HG03342 (cell line): ENCODE data around the gene OBP2B.
A peak's percentile ranks its signal among the peaks of the same experiment; 100 is the strongest.
"Not testable (repeated sequence)": the region's sequence is repeated elsewhere in the genome, so short reads cannot be mapped to it uniquely, and the experiment has no call there.

Experiments used
- ATAC-seq: cut with Tn5 transposase; IDR thresholded peaks from one replicate; pipeline ENCODE4 v1.9.1; 2021; ENCODE audit warnings: mild to moderate bottlenecking, moderate library complexity; ENCODE audit not compliant: unreplicated experiment

Gene OBP2B

DNA sequence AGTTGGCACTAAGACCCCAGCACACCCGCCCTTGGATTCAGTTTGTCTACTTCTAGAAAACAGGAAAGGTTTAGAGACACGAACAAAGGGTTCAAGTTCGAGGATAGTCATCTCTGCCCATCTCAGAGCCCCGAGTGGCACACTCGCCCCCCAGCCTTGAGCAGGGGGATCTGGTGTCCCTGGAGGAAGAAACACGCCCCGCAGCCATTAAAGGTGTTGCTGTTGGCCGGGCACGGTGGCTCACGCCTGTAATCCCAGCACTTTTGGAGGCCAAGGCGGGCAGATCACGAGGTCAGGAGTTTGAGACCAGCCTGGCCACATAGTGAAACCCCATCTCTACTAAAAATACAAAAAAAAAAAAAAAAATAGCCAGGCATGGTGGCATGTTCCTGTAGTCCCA is 39.4 kb downstream of the OBP2B start:
- not testable (repeated sequence) for ATAC-seq

DNA sequence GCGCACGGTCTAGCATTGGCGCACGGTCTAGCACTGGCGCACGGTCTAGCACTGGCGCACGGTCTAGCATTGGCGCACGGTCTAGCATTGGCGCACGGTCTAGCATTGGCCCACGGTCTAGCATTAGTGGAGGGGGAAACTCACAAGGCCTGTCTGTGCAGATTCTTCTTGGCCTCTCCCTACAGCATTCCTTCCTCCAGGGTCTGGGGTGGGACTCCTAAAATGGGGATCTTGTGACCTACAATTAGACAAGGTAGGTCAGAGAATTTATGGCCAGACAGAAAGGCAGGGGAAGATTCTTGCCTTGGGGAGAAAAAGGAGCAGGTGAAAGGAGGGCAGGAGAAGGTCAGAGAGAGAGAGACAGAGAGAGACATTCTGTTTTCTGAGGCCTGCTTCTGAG is 39.9 kb downstream of the OBP2B start:
- ATAC-seq = no peak

DNA sequence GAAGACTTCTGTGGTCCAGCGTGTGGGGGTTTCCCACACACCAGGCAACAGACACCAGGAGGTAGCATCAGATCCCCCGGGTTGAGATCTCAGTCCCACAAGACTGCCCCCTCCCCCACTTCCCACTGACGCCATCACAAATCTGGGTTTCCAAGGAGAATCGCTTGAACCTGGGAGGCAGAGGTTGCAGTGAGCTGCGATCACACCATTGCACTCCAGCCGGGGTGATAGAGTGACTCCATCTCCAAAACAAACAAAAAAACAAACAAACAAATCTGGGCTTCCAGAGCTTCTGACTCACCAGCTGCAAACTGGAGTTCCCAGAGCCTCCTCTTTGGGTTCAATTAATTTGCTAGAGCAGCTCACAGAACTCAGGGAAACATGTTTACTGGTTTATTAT is 40.6 kb downstream of the OBP2B start:
- no peak for ATAC-seq

DNA sequence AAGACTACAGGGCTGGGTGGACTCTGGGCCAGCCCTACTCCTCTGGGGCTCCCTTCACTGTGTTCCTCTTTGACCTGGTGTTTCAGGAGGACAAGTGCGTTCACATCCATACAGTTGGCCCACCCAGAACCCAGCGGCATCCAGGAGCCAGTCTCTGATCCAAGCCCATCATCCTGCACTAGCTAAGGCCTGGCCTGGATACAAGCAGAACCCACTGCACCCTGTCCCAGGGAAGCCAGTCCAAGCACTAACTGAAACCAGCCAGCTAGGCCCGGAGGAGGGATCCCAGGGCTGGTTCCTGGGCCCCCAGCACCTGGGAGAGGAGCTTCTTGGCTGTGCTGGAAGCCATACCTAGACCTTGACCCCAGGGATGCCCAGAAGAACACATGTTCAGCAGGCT is 41.3 kb downstream of the OBP2B start:
- no peak for ATAC-seq

DNA sequence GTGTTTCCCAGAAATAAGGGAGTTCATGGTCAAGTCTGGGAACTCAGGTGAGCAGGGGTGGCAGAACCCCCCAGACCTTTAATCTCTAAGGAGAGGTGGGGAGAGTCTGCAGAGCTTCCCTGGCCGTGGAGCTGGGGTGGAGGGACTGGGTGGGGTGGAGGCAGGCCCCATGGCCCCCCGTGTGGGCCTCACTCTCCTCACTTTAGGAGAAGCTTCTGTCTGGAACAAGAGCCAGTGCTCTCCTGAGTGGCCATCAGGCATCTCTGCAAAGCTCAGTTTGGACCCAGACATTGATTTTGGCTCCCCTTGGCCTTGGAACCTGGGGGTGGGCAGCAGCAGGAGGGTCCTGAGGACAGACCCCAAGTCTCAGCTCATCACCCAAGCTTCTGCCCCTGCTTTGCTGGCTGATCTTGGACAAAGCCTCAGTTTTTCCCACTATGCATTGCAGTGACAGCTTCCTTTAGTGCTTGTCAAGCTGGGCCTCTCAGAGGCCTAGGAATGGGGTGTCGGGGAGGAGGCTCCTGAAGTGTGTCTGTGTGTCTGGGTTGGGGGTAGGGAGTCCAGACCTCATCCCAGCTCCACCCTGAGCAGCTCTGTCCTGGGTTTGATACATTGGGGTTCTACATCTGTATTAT is 41.8 kb downstream of the OBP2B start:
- no peak for ATAC-seq

DNA sequence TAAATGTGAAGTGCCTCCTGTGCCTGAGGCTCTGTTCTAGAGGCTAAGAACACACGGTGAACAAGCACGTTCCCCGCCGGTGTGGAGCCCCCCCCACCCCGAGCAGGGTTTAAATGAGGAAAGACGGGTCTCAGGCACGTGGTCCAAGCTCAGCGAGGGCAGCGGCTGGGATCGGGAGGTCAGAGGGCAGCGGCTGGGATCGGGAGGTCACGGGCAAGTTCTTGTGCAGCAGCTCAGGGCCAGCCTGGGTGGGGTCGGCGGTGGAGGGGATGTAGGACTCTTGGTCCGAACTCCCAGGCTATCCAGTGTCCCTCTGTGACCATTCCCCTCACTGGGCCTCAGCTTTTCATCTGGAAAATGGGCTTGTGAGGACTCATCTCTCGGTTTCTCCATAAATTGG is 42.7 kb downstream of the OBP2B start:
- ATAC-seq = no peak

DNA sequence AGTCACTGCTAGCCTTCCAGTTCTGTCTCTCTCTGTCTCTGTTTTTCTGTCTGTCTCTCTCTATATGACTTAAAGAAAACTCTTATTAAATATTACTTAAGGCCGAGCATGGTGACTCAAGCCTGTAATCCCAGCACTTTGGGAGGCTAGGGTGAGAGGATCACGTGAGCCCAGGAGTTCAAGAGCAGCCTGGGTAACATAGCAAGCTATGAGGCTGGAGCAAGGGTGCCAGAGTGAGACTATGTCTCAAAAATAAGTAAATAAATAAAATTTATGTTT is 43.7 kb downstream of the OBP2B start:
- ATAC-seq = no peak

DNA sequence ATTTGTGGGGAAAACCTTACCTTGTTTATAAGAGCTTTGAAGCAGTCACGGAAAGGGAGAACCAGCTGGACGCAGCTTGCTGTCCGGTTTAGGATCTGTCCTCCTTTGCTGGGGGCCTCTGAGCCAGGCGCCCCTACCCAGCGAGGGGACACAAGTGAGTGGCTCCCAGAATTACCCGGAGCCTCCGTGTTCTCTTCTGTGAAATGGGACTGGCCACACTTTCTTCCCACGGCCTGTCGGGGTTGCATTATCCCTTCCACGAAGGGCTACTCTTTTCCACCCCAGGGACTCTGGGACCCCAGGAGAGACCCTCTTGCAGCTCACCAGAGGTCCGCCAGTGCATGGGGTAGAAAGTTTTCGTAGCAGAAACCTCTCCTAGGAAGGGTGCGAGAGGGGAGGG is 44.9 kb downstream of the OBP2B start:
- no peak for ATAC-seq

DNA sequence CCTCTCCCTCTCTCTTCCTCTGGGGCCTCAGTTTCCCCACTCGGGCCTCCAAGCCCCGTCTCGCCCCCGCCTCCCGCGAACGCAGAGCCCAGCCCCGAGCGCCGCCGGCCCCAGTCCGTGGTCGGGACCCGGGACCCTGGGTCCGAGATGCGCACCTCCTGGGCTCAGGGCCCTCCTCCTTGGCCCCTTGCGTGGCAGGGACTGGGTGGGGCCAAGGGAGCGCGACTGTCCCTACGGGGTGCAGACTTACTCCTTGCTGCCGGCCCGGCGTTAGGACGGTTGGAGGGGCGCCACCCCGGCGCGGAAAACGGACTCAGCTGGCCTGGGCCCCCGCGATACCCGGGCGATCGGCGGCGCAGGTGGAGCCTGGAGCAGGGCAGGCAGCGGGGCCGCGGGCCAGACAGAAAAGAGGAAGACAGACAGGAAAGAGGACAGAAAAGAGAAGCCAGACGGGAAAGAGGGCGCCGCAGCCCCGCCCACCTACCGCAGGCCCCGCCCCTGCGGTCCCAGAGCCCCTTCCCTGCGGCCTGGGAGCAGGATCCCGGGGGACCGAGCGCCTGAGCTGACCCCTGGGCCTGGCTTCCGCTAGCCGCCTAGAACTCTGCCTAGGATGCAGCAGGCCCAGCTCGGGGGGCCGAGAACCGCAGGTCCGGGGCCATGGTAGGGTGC is 45.4 kb downstream of the OBP2B start, which contains the start of gene GBGT1:
TSS of gene GBGT1 (minus strand) at position 411 of the 669 bp plus-strand sequence. CDS start 1,502 bp downstream, outside the sequence.
- ATAC-seq = no peak

DNA sequence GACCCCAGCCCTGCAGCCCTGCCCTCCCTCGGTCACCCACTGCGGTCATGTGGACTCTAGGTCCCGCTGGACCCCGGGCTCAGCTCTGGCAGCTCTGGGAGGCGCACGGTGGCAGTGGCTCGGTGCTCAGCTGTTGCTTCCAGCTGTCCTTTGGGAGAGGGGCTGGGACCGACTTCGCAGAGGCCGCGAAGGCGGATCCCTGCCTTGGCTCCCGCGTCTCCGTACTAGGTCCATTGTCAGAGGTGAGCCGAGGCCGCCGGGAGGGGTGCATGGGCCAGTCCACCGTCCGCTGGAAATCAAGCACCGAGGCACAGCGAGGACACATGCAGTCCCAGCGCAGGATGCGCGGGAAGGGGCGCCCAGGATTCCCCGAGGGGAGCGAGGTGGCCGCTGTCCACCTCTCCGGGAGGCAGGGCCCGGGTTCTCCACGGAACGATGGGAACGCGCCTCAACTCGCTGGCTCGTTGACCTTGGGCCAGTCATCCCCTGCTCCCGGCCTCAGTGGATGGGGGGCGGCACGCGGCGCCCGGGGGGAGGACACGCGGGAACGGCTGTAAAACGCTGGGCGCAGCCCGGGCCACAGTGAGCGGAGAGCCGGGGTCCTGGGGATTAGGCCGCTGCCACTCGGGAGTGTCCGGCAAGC is 46.1 kb downstream of the OBP2B start:
- ATAC-seq = no peak

DNA sequence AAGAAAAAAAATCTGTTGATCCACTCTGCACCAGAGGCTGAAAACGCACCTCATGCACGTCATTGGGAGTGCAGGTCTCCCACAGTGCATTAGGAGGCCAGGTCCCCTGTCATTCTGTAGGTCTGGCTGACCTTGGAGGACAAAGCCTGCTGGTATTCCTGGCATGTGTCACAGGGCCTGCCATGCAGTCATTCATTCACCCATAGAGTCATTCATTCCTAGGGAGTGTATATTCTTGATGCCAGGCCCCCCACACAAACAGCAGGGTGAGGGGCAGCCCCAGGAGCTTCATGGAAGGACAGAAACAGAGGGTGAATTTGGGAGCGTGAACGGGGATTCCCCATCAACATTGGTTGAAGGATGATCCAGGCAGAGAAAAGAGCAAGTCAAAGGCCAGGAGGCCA is 47.5 kb downstream of the OBP2B start:
- no peak for ATAC-seq

DNA sequence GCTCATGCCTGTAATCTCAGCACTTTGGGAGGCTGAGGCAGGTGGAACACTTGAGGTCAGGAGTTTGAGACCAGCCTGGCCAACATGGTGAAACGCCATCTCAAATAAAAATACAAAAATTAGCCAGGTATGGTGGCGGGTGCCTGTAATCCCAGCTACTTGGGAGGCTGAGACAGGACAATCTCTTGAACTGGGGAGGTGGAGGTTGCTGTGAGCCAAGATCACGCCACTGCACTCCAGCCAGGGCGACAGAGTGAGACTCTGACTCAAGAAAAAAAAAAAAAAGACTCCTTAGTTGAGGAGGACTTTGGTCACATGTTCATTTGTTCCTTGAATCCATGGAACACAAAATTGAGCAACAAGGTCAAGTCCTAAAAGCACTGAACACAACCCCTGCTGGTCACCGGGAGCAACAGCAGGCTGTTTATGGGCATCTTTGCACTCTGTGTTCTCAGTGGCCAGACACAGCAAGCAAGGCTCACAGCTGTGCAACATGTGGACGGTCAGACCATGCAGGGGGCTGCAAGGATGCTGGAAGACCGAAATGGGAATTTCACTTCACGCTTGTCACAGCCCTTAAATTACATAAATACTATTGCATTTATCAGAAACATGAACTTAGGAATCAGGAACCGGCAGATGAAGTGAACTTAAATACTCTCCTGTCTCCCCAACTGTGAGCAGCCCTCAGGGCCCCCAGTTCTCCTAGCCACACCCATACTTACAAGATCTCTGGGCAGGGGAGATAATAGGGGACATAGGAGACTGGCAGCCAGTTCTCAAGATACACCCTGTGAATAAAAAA is 48.1 kb downstream of the OBP2B start:
- peak; percentile 49 for ATAC-seq

DNA sequence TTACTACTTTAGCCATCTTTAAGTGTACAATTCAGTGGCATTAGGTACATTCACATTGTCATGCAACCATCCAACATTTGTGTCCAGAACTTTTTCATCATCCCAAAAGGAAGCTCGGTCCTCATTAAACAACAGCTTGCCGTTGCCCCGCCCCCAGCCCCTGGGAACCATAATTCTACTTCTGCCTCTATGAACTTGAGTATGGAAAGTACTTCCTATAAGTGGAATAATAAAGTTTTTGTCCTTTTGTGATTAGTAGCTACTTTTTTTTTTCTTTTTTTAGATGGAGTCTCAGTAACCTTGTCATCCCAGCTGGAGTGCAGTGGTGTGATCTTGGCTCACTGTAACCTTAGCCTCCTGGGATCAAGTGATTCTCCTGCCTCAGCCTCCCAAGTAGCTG is 50.4 kb downstream of the OBP2B start:
- ATAC-seq = no peak
